H9 (cell line): ENCODE measurements around the gene PTTG1IP. TPM values are rescaled to one million over a fixed set of nuclear protein-coding genes. Genes with fewer than 3 reads are reported as not detected.
A peak's percentile ranks its signal among the peaks of the same experiment; 100 is the strongest.

Experiments
- DNase-seq: peaks from one replicate; pipeline ENCODE4 v3.0.0-alpha.2; 2017
- H2AFZ ChIP-seq: one replicate; pipeline ENCODE4 v1.6.1; 2013; ENCODE audit warnings: mild to moderate bottlenecking, low read length, control low read depth, moderate library complexity
- H2AK5ac ChIP-seq: 2 replicates; pipeline ENCODE4 v1.6.1; 2013; ENCODE audit warnings: low read length, control low read depth, mixed read lengths; ENCODE audit not compliant: insufficient read length
- H2BK120ac ChIP-seq: one replicate; pipeline ENCODE4 v1.6.1; 2013; ENCODE audit warnings: low read depth, mild to moderate bottlenecking, low read length, control low read depth, inconsistent platforms; ENCODE audit not compliant: poor library complexity, severe bottlenecking
- H2BK12ac ChIP-seq: 2 replicates; pipeline ENCODE4 v1.6.1; 2013; ENCODE audit warnings: low read length, control low read depth, mixed read lengths, low read depth; ENCODE audit not compliant: insufficient read length
- H2BK15ac ChIP-seq: 2 replicates; pipeline ENCODE4 v1.6.1; 2013; ENCODE audit warnings: low read depth, low read length, control low read depth
- H2BK20ac ChIP-seq: one replicate; pipeline ENCODE4 v1.6.1; 2013; ENCODE audit warnings: low read depth, mild to moderate bottlenecking, low read length, control low read depth, inconsistent platforms; ENCODE audit not compliant: poor library complexity, severe bottlenecking
- H2BK5ac ChIP-seq: 2 replicates; pipeline ENCODE4 v1.6.1; 2013; ENCODE audit warnings: low read length, control low read depth, mixed read lengths; ENCODE audit not compliant: insufficient read length
- H3K14ac ChIP-seq: 2 replicates; pipeline ENCODE4 v1.6.1; 2013; ENCODE audit warnings: low read length, control low read depth; ENCODE audit not compliant: insufficient read depth
- H3K18ac ChIP-seq: 2 replicates; pipeline ENCODE4 v1.6.1; 2013; ENCODE audit warnings: low read depth, mild to moderate bottlenecking, mixed read lengths, low read length, control low read depth; ENCODE audit not compliant: insufficient read length
- H3K23ac ChIP-seq: 2 replicates; pipeline ENCODE4 v1.6.1; 2013; ENCODE audit warnings: low read length, control low read depth, mixed read lengths, low read depth; ENCODE audit not compliant: insufficient read length
- H3K23me2 ChIP-seq: 2 replicates; pipeline ENCODE4 v1.6.1; 2013; ENCODE audit warnings: low read depth, mild to moderate bottlenecking, mixed read lengths, low read length, control low read depth; ENCODE audit not compliant: insufficient read length, poor library complexity, severe bottlenecking
- H3K27ac ChIP-seq: 2 replicates; pipeline ENCODE4 v1.5.1; 2013; ENCODE audit warnings: low read length, control low read depth, mixed read lengths, low read depth; ENCODE audit not compliant: insufficient read length
- H3K27me3 ChIP-seq: 2 replicates; pipeline ENCODE4 v1.6.1; 2013; ENCODE audit warnings: low read length, control low read depth, inconsistent platforms; ENCODE audit not compliant: insufficient read depth
- H3K4ac ChIP-seq: 2 replicates; pipeline ENCODE4 v1.6.1; 2013; ENCODE audit warnings: low read depth, mild to moderate bottlenecking, control low read depth, inconsistent platforms, low read length, moderate library complexity
- H3K4me1 ChIP-seq: 2 replicates; pipeline ENCODE4 v1.6.1; 2013; ENCODE audit warnings: low read length, control low read depth, inconsistent platforms; ENCODE audit not compliant: insufficient read depth
- H3K4me2 ChIP-seq: 2 replicates; pipeline ENCODE4 v1.6.1; 2013; ENCODE audit warnings: low read length, control low read depth, mixed read lengths; ENCODE audit not compliant: insufficient read length, insufficient read depth
- H3K56ac ChIP-seq: 2 replicates; pipeline ENCODE4 v1.6.1; 2013; ENCODE audit warnings: low read depth, mild to moderate bottlenecking, mixed read lengths, low read length, control low read depth; ENCODE audit not compliant: insufficient read length
- H3K79me1 ChIP-seq: 2 replicates; pipeline ENCODE4 v1.6.1; 2013; ENCODE audit warnings: low read depth, mild to moderate bottlenecking, moderate library complexity, low read length, control low read depth, inconsistent platforms; ENCODE audit not compliant: insufficient read depth, poor library complexity, severe bottlenecking
- H3K79me2 ChIP-seq: 2 replicates; pipeline ENCODE4 v1.6.1; 2013; ENCODE audit warnings: low read length, control low read depth, inconsistent platforms; ENCODE audit not compliant: insufficient read depth
- H3K9ac ChIP-seq: 2 replicates; pipeline ENCODE4 v1.6.1; 2013; ENCODE audit warnings: low read length, control low read depth, mixed read lengths; ENCODE audit not compliant: insufficient read length; ENCODE audit errors: extremely low read depth
- H3K9me3 ChIP-seq: one replicate; pipeline ENCODE4 v1.6.1; 2013; ENCODE audit warnings: low read depth, low read length, inconsistent platforms; ENCODE audit not compliant: control insufficient read depth
- H3T11ph ChIP-seq: one replicate; pipeline ENCODE4 v1.6.1; 2013; ENCODE audit warnings: mild to moderate bottlenecking, low read length, control low read depth, inconsistent platforms
- H4K20me1 ChIP-seq: one replicate; pipeline ENCODE4 v1.6.1; 2013; ENCODE audit not compliant: control insufficient read depth, insufficient read length, insufficient read depth
- H4K5ac ChIP-seq: 2 replicates; pipeline ENCODE4 v1.6.1; 2013; ENCODE audit warnings: low read depth, mild to moderate bottlenecking, mixed read lengths, low read length, control low read depth; ENCODE audit not compliant: insufficient read length
- H4K8ac ChIP-seq: replicated peaks from 2 replicates; pipeline ENCODE4 v1.6.1; 2013; ENCODE audit warnings: low read length, control low read depth, mixed read lengths, low read depth; ENCODE audit not compliant: insufficient read length
- H4K91ac ChIP-seq: 2 replicates; pipeline ENCODE4 v1.6.1; 2013; ENCODE audit warnings: low read depth, mild to moderate bottlenecking, moderate library complexity, mixed read lengths, low read length, control low read depth; ENCODE audit not compliant: insufficient read length
- H3K27ac Mint-ChIP-seq, 3 experiments: 2 replicates in 2 of 3; 3 replicates in 1 of 3; pipeline ENCODE4 v1.8.0; 2020 to 2021; ENCODE audit warnings: mixed read lengths in 3 of 3, mild to moderate bottlenecking in 1 of 3, moderate library complexity in 1 of 3
- H3K27me3 Mint-ChIP-seq: 2 replicates; pipeline ENCODE4 v1.8.0; 2021; ENCODE audit warnings: low read depth, mild to moderate bottlenecking, moderate library complexity, mixed read lengths
- H3K36me3 Mint-ChIP-seq, 3 experiments: 2 replicates in 2 of 3; 3 replicates in 1 of 3; pipeline ENCODE4 v1.8.0; 2020 to 2021; ENCODE audit warnings: low read depth in 3 of 3, mixed read lengths in 3 of 3; ENCODE audit not compliant: insufficient read depth in 1 of 3
- H3K4me1 Mint-ChIP-seq, 2 experiments: 2 replicates each; pipeline ENCODE4 v1.8.0; 2020; ENCODE audit warnings: mixed read lengths in 2 of 2
- H3K4me3 Mint-ChIP-seq, 2 experiments: 2 replicates in 1 of 2; 3 replicates in 1 of 2; pipeline ENCODE4 v1.8.0; 2020 to 2021; ENCODE audit warnings: mild to moderate bottlenecking in 2 of 2, mixed read lengths in 2 of 2, moderate library complexity in 1 of 2
- H3K9me3 Mint-ChIP-seq, 2 experiments: 2 replicates in 1 of 2; 3 replicates in 1 of 2; pipeline ENCODE4 v1.8.0; 2020; ENCODE audit warnings: mild to moderate bottlenecking in 2 of 2, mixed read lengths in 2 of 2, moderate library complexity in 1 of 2
- WGBS: extraction: QIAGEN DNeasy Blood & Tissue Kit; methylation state at CpG from one replicate; pipeline ENCODE4 v1.1.7; 2013; ENCODE audit warnings: missing lambda C conversion rate, low lambda C conversion rate, mixed read lengths; ENCODE audit not compliant: insufficient read length; ENCODE audit errors: extremely low coverage; 5-methylcytosine and 5-hydroxymethylcytosine counted together
- total RNA-seq: library from RNA; stranded (reverse); gene quantifications from 2 replicates; pipeline ENCODE4 v1.2.1, GENCODE V29; 2021
- TF ChIP-seq, protein P1 (sequence below): fragments of 200-600 bp; sonication (generic); conservative IDR thresholded peaks from 3 replicates; pipeline ENCODE4 v1.8.0; 2021; ENCODE audit warnings: antibody characterized with exemption, mild to moderate bottlenecking

Gene PTTG1IP
- total RNA-seq, 1 experiment from 2014 or later = 107 TPM

DNA sequence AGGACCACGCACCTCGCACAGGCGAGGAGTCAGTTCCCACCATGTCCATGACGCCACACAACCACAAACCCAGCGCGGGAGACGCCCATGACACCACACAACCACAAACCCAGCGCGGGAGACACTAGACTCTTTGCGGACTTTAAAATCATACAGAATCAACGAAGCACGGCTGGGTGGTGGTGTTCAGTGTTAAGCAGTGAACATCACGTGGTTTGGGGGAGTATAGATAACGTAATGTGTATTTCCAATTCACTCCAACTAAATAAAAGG is 19.2 kb downstream of the PTTG1IP start:
- no peak overlapping the region for H3K56ac ChIP-seq
- TF ChIP-seq, protein P1, sequence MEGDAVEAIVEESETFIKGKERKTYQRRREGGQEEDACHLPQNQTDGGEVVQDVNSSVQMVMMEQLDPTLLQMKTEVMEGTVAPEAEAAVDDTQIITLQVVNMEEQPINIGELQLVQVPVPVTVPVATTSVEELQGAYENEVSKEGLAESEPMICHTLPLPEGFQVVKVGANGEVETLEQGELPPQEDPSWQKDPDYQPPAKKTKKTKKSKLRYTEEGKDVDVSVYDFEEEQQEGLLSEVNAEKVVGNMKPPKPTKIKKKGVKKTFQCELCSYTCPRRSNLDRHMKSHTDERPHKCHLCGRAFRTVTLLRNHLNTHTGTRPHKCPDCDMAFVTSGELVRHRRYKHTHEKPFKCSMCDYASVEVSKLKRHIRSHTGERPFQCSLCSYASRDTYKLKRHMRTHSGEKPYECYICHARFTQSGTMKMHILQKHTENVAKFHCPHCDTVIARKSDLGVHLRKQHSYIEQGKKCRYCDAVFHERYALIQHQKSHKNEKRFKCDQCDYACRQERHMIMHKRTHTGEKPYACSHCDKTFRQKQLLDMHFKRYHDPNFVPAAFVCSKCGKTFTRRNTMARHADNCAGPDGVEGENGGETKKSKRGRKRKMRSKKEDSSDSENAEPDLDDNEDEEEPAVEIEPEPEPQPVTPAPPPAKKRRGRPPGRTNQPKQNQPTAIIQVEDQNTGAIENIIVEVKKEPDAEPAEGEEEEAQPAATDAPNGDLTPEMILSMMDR = no peak
- H3K4me2 ChIP-seq = no peak overlapping the region
- no peak overlapping the region for H2AFZ ChIP-seq
- H3K23ac ChIP-seq = no peak overlapping the region
- H4K91ac ChIP-seq = no peak overlapping the region
- H3K9ac ChIP-seq = no peak overlapping the region
- H3K4ac ChIP-seq = no peak overlapping the region
- H3K14ac ChIP-seq = no peak overlapping the region
- H3K18ac ChIP-seq = no peak overlapping the region
- no peak overlapping the region for H2BK120ac ChIP-seq
- no peak overlapping the region for H2BK20ac ChIP-seq
- Mint-ChIP-seq H3K27ac (peak overlapping the region in 1 of 3 experiments; percentile 60; a peak in 1 of 7 replicates), H3K36me3 (peaks cover 44 to 87% (median 76%) of the 10 kb centered on the region in 3 experiments; a peak in 6 of 7 replicates), H3K27me3 (no peaks in the 10 kb centered on the region), H3K4me3 (no peak overlapping the region), H3K9me3 (no peaks in the 10 kb centered on the region), H3K4me1 (no peaks in the 10 kb centered on the region)
- WGBS = no CpG with 5 or more reads among the region's 14 CpGs
- peaks cover 5% of the 10 kb centered on the region; the same call in 1 of the 2 replicates for H3K79me2 ChIP-seq
- H3K9me3 ChIP-seq = no peaks in the 10 kb centered on the region
- H2BK5ac ChIP-seq = no peak overlapping the region
- no peaks in the 10 kb centered on the region for H4K20me1 ChIP-seq
- no peaks in the 10 kb centered on the region for H3K27me3 ChIP-seq
- H2AK5ac ChIP-seq = no peak overlapping the region
- no peak overlapping the region for H4K8ac ChIP-seq
- no peak overlapping the region for H2BK12ac ChIP-seq
- H3K23me2 ChIP-seq = no peaks in the 10 kb centered on the region
- no peaks in the 10 kb centered on the region for H3K79me1 ChIP-seq
- H3K4me1 ChIP-seq = no peaks in the 10 kb centered on the region
- no peak overlapping the region for H3T11ph ChIP-seq
- H4K5ac ChIP-seq = no peak overlapping the region
- no peak overlapping the region for H2BK15ac ChIP-seq
- DNase-seq = no peak
- H3K27ac ChIP-seq = no peak overlapping the region
